ENCODE measurements around the gene RGS11. TPM values are rescaled to one million over a fixed set of nuclear protein-coding genes. Genes with fewer than 3 reads are reported as not detected.
"Not testable (repeated sequence)": the region's sequence is repeated elsewhere in the genome, so short reads cannot be mapped to it uniquely, and the experiment has no call there.

RGS11 gene
- total RNA-seq, 2 donors from 2014 or later = 14.8 to 15.3 TPM

DNA sequence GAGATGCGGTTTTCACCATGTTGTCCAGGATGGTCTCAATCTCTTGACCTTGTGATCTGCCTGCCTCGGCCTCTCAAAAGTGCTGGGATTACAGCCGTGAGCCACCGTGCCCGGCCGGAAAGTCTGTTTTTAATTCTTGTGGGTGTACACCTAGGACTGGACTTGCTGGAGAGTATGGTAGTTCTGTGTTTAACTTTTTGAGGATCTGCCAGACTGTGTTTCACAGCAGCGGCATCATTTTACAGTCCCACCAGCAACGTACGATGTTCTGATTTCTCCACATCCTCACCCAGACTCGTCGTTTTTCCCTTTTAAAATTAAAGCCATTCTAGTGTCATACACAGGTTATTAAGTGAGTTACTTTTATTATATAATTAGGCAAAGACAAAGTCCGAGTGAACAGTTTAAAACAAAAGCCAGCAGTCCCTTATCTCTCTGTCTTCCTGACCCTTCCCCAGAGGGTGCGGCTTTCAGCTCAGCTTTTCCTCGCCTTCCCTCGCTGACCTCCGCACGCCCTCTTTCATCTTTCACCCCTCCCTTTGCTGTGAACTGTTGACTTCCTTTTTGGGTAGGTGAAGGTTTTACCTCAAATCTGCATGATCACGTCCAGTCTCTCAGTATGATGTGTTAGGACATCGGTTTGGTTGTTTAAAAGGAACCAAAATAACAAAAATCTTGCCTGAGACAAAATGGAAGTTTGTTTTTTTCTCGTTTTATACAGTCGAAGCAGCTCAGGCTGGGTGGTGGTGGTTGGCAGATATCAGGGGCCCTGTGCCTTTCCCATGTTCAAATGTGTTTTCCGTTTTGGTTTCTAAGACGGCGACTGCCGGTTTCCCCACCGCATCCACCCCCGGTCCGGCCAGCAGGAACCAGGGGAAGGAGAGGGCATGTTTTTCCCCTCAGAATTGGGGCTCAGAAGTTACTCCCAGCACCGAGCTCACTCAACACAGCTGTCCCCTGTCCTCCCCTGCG, 23.1 kb downstream of the RGS11 start:
- ATAC-seq (peak in 1 of 2 donors; percentile 69), DNase-seq (no peak)
- intact Hi-C loops (cut with DNase I) = no loop called here

GRCh38 chr16:249431-249830, 26.3 kb downstream of the RGS11 start:
- DNase-seq = no peak
- intact Hi-C loops (cut with DNase I) = loop anchor here in 1 of 2 donors (10.0 kb wide), 1 partner anchor 105 kb away; the partner anchor contains the start of gene AXIN1
- ATAC-seq = no peak

- intact Hi-C loops (cut with DNase I) = loop anchor here in 1 of 2 donors (10.0 kb wide), 1 partner anchor 108 kb away; the partner anchor contains the start of gene AXIN1
- DNase-seq = no peak
- no peak for ATAC-seq
These were observed 28.7 kb downstream of the RGS11 start for GRCh38 chr16:247027-247426.

- DNase-seq (no peak), ATAC-seq (no peak)
- intact Hi-C loops (cut with DNase I) = loop anchor here in 1 of 2 donors (10.0 kb wide), 1 partner anchor 110 kb away; the partner anchor contains the start of gene AXIN1
These were observed 30.6 kb downstream of the RGS11 start for GRCh38 chr16:245105-245504.

DNA sequence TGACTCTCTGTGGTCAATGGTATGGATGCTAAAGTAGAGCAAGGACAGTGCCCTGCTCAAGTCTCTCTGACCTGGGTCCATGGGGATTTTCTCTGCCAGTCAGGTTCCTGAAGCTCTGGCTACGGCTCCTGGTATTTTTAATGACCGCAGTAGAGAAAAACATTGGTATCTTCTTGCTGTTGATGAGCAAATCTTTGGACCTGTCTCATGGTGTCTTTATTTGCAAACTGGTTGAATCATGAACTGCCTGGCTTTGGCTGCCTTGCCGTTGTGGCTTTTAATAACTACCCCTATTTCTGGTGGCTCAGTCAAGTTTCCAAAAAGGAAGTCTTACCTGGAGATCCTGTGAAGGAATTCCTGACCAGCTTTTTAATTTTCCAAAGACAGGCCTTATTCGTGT, 32.4 kb downstream of the RGS11 start:
- ATAC-seq (no peak), DNase-seq (no peak)
- intact Hi-C loops (cut with DNase I) = loop anchor here in 1 of 2 donors (10.0 kb wide), 1 partner anchor 111 kb away; the partner anchor contains the start of gene AXIN1

GRCh38 chr16:242281-242680, 33.5 kb downstream of the RGS11 start:
- intact Hi-C loops (cut with DNase I) = loop anchor here in 1 of 2 donors (10.0 kb wide), 1 partner anchor 113 kb away; the partner anchor contains the start of gene AXIN1
- no peak for ATAC-seq
- no peak for DNase-seq

DNA sequence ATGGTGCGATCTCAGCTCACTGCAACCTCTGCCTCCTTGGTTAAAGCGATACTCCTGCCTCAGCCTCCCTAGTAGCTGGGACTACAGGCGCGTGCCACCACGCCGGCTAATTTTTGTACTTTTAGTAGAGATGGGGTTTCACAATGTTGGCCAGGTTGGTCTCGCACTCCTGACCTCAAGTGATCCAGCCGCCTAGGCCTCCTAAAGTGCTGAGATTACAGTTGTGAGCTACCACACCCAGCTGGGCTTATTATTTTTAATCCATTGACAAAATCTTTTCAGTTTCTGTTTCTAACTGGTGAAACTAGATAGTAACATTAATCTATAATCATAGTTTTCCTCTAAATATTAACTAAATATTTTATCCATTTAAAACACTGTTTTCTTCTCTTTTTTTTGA, 35.2 kb downstream of the RGS11 start:
- DNase-seq (no peak), ATAC-seq (no peak)
- intact Hi-C loops (cut with DNase I) = loop anchor here in 1 of 2 donors (10.0 kb wide), 1 partner anchor 114 kb away; the partner anchor contains the start of gene AXIN1

- DNase-seq (no peak), ATAC-seq (no peak)
- intact Hi-C loops (cut with DNase I) = loop anchor here in 1 of 2 donors (10.0 kb wide), 1 partner anchor 115 kb away; the partner anchor contains the start of gene AXIN1
These were observed 35.8 kb downstream of the RGS11 start for GRCh38 chr16:239948-240277.

GRCh38 chr16:234468-235305, 41.1 kb downstream of the RGS11 start, which contains the start of gene FAM234A:
Gene FAM234A, plus strand, starts transcription at chr16:234821. Its CDS starts 19,593 bp downstream, at chr16:254414.
- DNase-seq (peak; percentile 96), ATAC-seq (peak; percentile 97)
- intact Hi-C loops (cut with DNase I) = loop anchor here in 1 of 2 donors (5.0 kb wide), 1 partner anchor 118 kb away; the partner anchor contains the start of gene AXIN1

- ATAC-seq (no peak), DNase-seq (no peak)
- intact Hi-C loops (cut with DNase I) = loop anchor here in 1 of 2 donors (5.0 kb wide), 1 partner anchor 121 kb away; the partner anchor contains the start of gene AXIN1
These were observed 44.8 kb downstream of the RGS11 start for GRCh38 chr16:230949-231348.

GRCh38 chr16:230351-230750, 45.4 kb downstream of the RGS11 start:
- not testable (repeated sequence) for ATAC-seq, DNase-seq
- intact Hi-C loops (cut with DNase I) = loop anchor here in 1 of 2 donors (5.0 kb wide), 1 partner anchor 122 kb away; the partner anchor contains the start of gene AXIN1

- intact Hi-C loops (cut with DNase I) = loop anchor here in 1 of 2 donors (5.0 kb wide), 1 partner anchor 122 kb away; the partner anchor contains the start of gene AXIN1
- DNase-seq (no peak), ATAC-seq (no peak)
These were observed 45.9 kb downstream of the RGS11 start for GRCh38 chr16:229731-230281.

- DNase-seq = peak; percentile 92
- intact Hi-C loops (cut with DNase I) = no loop called here
- ATAC-seq = peak; percentile 96 to 97
These were observed 46.7 kb downstream of the RGS11 start, which contains the start of gene LUC7L for GRCh38 chr16:228852-229730. Gene LUC7L, minus strand, starts transcription at chr16:229449. Its CDS starts 110 bp downstream, at chr16:229339.

DNA sequence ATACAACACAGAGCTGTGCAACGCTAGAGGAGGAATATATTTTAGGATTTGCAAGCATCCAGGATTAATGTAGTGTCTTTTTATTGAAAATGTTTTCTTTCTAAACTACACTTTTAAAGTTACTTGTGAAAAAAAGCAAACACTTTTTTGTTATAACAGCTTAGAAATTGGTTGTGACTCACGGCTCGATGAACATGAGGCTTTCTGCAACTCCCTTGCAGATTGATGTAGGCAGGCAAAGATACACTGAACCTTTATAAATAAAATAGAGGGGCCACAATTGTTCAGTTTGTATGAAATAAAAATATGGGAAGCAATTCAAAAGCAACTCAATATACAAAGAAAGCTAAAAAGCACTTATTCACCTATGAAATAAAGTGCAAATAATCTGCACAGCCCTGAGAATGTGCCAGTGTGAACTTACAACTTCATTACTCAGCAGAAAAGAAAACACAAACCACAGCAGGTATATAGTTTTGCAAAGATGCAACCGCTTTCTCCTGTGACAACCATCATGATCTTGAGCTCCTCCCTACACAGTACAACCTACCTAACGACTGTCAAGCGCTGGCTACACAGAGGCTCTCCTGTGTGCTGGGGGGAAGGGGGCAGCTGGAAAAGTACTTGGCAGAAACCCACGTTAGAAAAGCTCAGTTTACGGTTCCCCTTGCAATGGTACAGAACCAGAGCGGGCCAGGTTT, 47.4 kb downstream of the RGS11 start:
- ATAC-seq (peak; percentile 10 to 20), DNase-seq (no peak)
- intact Hi-C loops (cut with DNase I) = no loop called here

GRCh38 chr16:220021-220420, 55.7 kb downstream of the RGS11 start:
- no peak for ATAC-seq
- no peak for DNase-seq
- intact Hi-C loops (cut with DNase I) = no loop called here

All from left cardiac atrium (tissue), 4 donors.